GM18520 (cell line): ENCODE measurements around the gene EHMT1.

Experiments
- ATAC-seq: cut with Tn5 transposase; IDR thresholded peaks from one replicate; pipeline ENCODE4 v1.9.1; 2021; ENCODE audit not compliant: unreplicated experiment

Gene EHMT1

GRCh38 chr9:137734181-137734580, 115.4 kb downstream of the EHMT1 start:
- no peak for ATAC-seq

GRCh38 chr9:137738182-137738696, 119.4 kb downstream of the EHMT1 start:
- peak; percentile 93 for ATAC-seq

GRCh38 chr9:137738703-137739102, 119.9 kb downstream of the EHMT1 start:
- ATAC-seq, result no peak

GRCh38 chr9:137739371-137740309, 120.8 kb downstream of the EHMT1 start:
- no peak for ATAC-seq

GRCh38 chr9:137740312-137740711, 121.5 kb downstream of the EHMT1 start:
- ATAC-seq, result no peak

GRCh38 chr9:137741330-137741729, 122.5 kb downstream of the EHMT1 start:
- no peak for ATAC-seq

GRCh38 chr9:137742698-137743097, 123.9 kb downstream of the EHMT1 start:
- ATAC-seq, result no peak

- ATAC-seq, result no peak
Observed at GRCh38 chr9:137743695-137744094, 124.9 kb downstream of the EHMT1 start.

- ATAC-seq, result no peak
Observed at GRCh38 chr9:137744632-137745183, 125.9 kb downstream of the EHMT1 start.

GRCh38 chr9:137745541-137745991, 126.8 kb downstream of the EHMT1 start:
- no peak for ATAC-seq

- ATAC-seq, result no peak
Observed at GRCh38 chr9:137748311-137748710, 129.5 kb downstream of the EHMT1 start.

GRCh38 chr9:137748741-137749140, 129.9 kb downstream of the EHMT1 start:
- ATAC-seq, result no peak

GRCh38 chr9:137749511-137749910, 130.7 kb downstream of the EHMT1 start:
- no peak for ATAC-seq

- ATAC-seq, result no peak
Observed at GRCh38 chr9:137750007-137750406, 131.2 kb downstream of the EHMT1 start.

GRCh38 chr9:137750566-137750965, 131.8 kb downstream of the EHMT1 start:
- ATAC-seq, result no peak

GRCh38 chr9:137751616-137752015, 132.8 kb downstream of the EHMT1 start:
- no peak for ATAC-seq

GRCh38 chr9:137752426-137752825, 133.6 kb downstream of the EHMT1 start:
- no peak for ATAC-seq

- ATAC-seq, result no peak
Observed at GRCh38 chr9:137753192-137753765, 134.5 kb downstream of the EHMT1 start.

GRCh38 chr9:137755261-137755927, 136.6 kb downstream of the EHMT1 start:
- no peak for ATAC-seq

GRCh38 chr9:137756045-137756744, 137.4 kb downstream of the EHMT1 start:
- ATAC-seq, result no peak

- no peak for ATAC-seq
Observed at GRCh38 chr9:137757139-137757538, 138.3 kb downstream of the EHMT1 start.
